Measurements from ENCODE around the gene VANGL2. TPM values are rescaled to one million over a fixed set of nuclear protein-coding genes. Genes with fewer than 3 reads are reported as not detected.

VANGL2 gene
- total RNA-seq: 1 to 10 TPM in 1 of 4 donors, under 1 TPM in 2, not detected in 1; 0.26 to 1.2 (median 0.78) TPM

DNA sequence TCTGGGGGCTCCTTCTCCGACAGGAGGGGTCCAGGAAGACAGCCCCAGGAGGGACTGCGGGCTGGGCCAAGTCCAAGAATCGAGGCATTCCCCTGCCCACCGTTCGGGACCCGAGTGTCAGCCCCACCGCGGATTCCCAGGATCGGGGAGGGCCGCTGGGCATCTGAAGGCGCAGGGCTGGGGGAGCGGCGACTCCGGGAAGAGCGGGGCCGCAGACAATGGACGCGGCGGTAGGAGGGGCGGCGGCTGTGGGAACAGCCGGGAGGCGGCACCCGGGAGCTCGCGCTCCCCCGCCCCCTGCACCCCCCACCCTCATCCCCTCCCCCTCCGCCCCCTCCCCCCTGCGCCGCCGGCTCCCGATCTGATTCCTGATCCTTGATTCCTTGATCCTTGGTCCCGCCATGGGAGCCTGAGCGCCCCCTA lies at the start of gene VANGL2:
Gene VANGL2 (plus strand): TSS at position 342 of the 423 bp plus-strand sequence. CDS start 15,274 bp downstream, outside the sequence.
- intact Hi-C loops (cut with DNase I; ENCODE audit: low total_unique reads) (no loop called here), in situ Hi-C loops (cut with MboI; ENCODE audit: low sequenced_read_pairs in 4 of 4) (no loop called here)
- Histone ChIP-seq H3K27me3 (peaks cover 0 to 8% (median 3%) of the 10 kb centered on the region in 3 donors), H3K9me3 (no peaks in the 10 kb centered on the region), H3K4me1 (peaks cover 0 to 6% of the 10 kb centered on the region in 2 donors), H3K36me3 (no peaks in the 10 kb centered on the region), H3K4me3 (peak within 1 kb of the TSS; percentile 59 to 89 (median 70)), H3K27ac (peak within 1 kb of the TSS in 2 of 4 donors; percentile 32 to 74)
- peak in 1 of 2 donors; percentile 29 for DNase-seq
- peak; percentile 51 to 69 for ATAC-seq
- TF ChIP-seq POLR2A (IDR thresholded peaks at IDR 0.05) (no peak), CTCF (IDR thresholded peaks at IDR 0.05 in 4 of 5, conservative IDR thresholded peaks at IDR 0.05 in 1 of 5) (no peak)

DNA sequence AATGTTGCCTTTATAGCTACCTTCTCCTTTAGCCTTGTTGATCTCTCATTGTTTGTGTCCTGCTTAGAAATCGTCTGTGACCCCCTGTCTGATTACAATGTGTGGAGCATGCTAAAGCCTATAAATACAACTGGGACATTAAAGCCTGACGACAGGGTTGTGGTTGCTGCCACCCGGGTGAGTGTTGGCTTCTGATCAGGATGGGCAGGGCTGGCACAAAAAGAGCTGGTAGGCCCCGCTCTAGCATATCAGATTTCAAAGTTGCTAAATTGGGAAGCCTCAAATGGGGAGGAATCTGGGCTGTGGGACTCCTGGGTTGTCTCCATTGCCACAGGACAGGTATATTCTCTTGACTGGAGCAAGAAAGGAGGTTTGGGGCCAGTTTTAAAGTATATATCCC lies 48.7 kb upstream of the VANGL2 start:
- Histone ChIP-seq H3K4me1 (peaks cover 20 to 50% of the 10 kb centered on the region in 2 donors), H3K36me3 (peaks cover 2 to 96% of the 10 kb centered on the region in 2 donors), H3K27ac (peak overlapping the region; percentile 84 to 88 (median 85)), H3K4me3 (peak overlapping the region in 1 of 4 donors; percentile 7), H3K9me3 (no peaks in the 10 kb centered on the region), H3K27me3 (no peaks in the 10 kb centered on the region)
- intact Hi-C loops (cut with DNase I; ENCODE audit: low total_unique reads): no loop called here
- in situ Hi-C loops (cut with MboI; ENCODE audit: low sequenced_read_pairs in 4 of 4): loop anchor here in 2 of 4 donors (25.0 kb wide), 1 partner anchor 264 kb away; the partner anchor contains the start of genes IGSF8 (in 2 of the 2) and KCNJ9 (in 2 of the 2)
- DNase-seq (peak; percentile 56 to 84), ATAC-seq (peak; percentile 90 to 91)
- TF ChIP-seq CTCF (IDR thresholded peaks at IDR 0.05 in 4 of 5, conservative IDR thresholded peaks at IDR 0.05 in 1 of 5): no peak

- H3K36me3 ChIP-seq: peaks cover 2 to 96% of the 10 kb centered on the region in 2 donors
- H3K27ac ChIP-seq: peak overlapping the region; percentile 84 to 88 (median 85)
- H3K4me3 ChIP-seq: no peak overlapping the region
- H3K9me3 ChIP-seq: no peaks in the 10 kb centered on the region
- DNase-seq (no peak), ATAC-seq (peak in 1 of 2 donors; percentile 25)
- in situ Hi-C loops (cut with MboI; ENCODE audit: low sequenced_read_pairs in 4 of 4) (loop anchor here in 2 of 4 donors (25.0 kb wide), 1 partner anchor 265 kb away; the partner anchor contains the start of genes IGSF8 (in 2 of the 2) and KCNJ9 (in 2 of the 2)), intact Hi-C loops (cut with DNase I; ENCODE audit: low total_unique reads) (no loop called here)
- TF ChIP-seq CTCF (IDR thresholded peaks at IDR 0.05 in 4 of 5, conservative IDR thresholded peaks at IDR 0.05 in 1 of 5) (no peak), POLR2A (IDR thresholded peaks at IDR 0.05) (no peak)
- H3K4me1 ChIP-seq: peaks cover 20 to 50% of the 10 kb centered on the region in 2 donors
- no peaks in the 10 kb centered on the region for H3K27me3 ChIP-seq
These were observed 47.8 kb upstream of the VANGL2 start for GRCh38 chr1:160352555-160352954.

DNA sequence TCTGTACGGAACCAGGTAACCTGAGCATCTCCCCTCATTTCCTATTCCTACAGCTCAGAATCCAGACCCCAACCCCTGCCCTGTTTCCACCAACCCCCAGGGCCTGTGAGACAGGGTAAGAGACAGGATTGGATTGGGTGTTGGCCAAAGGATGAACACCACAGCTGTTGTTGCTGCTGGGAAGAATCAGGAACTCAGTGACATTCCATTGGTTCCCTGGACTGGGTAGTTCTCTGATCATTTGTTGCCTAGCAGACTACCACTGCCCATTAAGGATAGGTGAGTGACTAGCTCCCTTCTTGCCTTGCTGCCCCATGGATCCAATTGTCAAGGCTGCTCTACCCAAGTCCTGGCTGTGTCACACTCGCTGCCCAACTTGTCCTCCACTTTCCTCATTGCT lies 47.1 kb upstream of the VANGL2 start:
- intact Hi-C loops (cut with DNase I; ENCODE audit: low total_unique reads) (no loop called here), in situ Hi-C loops (cut with MboI; ENCODE audit: low sequenced_read_pairs in 4 of 4) (loop anchor here in 2 of 4 donors (25.0 kb wide), 1 partner anchor 266 kb away; the partner anchor contains the start of genes IGSF8 (in 2 of the 2) and KCNJ9 (in 2 of the 2))
- Histone ChIP-seq H3K27ac (peak overlapping the region; percentile 84 to 88 (median 85)), H3K4me1 (peaks cover 20 to 50% of the 10 kb centered on the region in 2 donors), H3K9me3 (no peaks in the 10 kb centered on the region), H3K36me3 (peaks cover 2 to 96% of the 10 kb centered on the region in 2 donors), H3K4me3 (no peak overlapping the region), H3K27me3 (no peaks in the 10 kb centered on the region)
- ATAC-seq (no peak), DNase-seq (no peak)
- TF ChIP-seq POLR2A (IDR thresholded peaks at IDR 0.05) (no peak), CTCF (IDR thresholded peaks at IDR 0.05 in 4 of 5, conservative IDR thresholded peaks at IDR 0.05 in 1 of 5) (no peak)

All from gastrocnemius medialis (tissue), 4 donors.